AG09319 (cell line): ENCODE data around the gene SLC26A6.

Experiments
- DNase-seq: peaks from one replicate; pipeline ENCODE4 v3.0.0-alpha.2; 2010; ENCODE audit warnings: low read depth; ENCODE audit errors: extremely low read depth
- CTCF ChIP-seq: IDR thresholded peaks from 2 replicates; pipeline ENCODE4 v1.5.1; 2011; ENCODE audit warnings: low read depth, mild to moderate bottlenecking, inconsistent platforms, low read length, moderate library complexity

SLC26A6 gene

GRCh38 chr3:48680811-48681540 is 45.7 kb upstream of the SLC26A6 start:
- no peak for TF ChIP-seq CTCF
- no peak for DNase-seq

GRCh38 chr3:48679411-48680391 is 44.4 kb upstream of the SLC26A6 start:
- TF ChIP-seq CTCF, result no peak
- DNase-seq, result no peak

- TF ChIP-seq CTCF, result no peak
- no peak for DNase-seq
These were observed 43.5 kb upstream of the SLC26A6 start for GRCh38 chr3:48678566-48679380.

- TF ChIP-seq CTCF, result no peak
- no peak for DNase-seq
These were observed 42.8 kb upstream of the SLC26A6 start for GRCh38 chr3:48678056-48678455.

GRCh38 chr3:48674505-48674904 is 39.2 kb upstream of the SLC26A6 start:
- DNase-seq, result no peak
- no peak for TF ChIP-seq CTCF

GRCh38 chr3:48672522-48672921 is 37.3 kb upstream of the SLC26A6 start:
- TF ChIP-seq CTCF, result no peak
- DNase-seq, result no peak
